ENCODE results near the gene AQP6.

DNA sequence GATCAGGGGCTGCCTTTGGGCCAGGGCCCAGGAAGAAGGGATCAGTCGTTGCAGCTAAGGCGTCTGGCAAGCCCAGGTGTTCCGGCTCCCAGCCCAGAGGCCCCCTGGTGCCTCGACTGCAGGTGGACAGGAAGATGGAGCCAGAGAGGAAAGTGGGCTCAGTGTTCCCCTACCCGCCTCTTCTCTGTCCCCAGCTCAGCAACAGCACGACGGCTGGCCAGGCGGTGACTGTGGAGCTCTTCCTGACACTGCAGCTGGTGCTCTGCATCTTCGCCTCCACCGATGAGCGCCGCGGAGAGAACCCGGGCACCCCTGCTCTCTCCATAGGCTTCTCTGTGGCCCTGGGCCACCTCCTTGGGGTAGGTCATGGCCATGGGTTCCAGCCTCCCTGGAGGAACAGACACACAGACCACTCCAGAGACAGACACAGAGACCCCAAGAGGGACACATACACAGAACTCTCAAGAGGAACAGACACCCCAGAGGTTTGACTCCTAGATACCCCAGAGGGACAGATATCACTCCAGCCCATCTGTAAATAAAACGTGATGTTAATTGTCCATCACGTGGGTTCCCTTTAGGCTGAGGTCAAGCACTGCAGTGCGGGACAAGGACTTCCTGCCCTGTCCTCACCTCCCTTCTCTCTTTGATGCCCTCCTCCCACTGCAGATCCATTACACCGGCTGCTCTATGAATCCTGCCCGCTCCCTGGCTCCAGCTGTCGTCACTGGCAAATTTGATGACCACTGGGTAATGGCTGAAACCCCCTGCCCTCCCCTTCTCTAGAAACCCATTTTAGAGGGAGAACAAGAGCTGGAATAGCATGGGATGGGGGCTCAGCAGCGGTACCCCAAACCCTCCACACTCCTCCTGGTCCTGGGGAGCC lies 18.5 kb upstream of the AQP6 start:
- TF ChIP-seq YY1 (IDR thresholded peaks at IDR 0.05; ENCODE audit: low read depth) (no peak), FOXM1 (IDR thresholded peaks at IDR 0.05; ENCODE audit: borderline replicate concordance, low read depth) (no peak), CEBPB (IDR thresholded peaks at IDR 0.05) (no peak), MAX (IDR thresholded peaks at IDR 0.05) (no peak), TAF1 (IDR thresholded peaks at IDR 0.05; ENCODE audit: low read depth) (no peak), REST (IDR thresholded peaks at IDR 0.05; ENCODE audit: low read depth) (no peak), EP300 (IDR thresholded peaks at IDR 0.05; ENCODE audit: borderline replicate concordance) (no peak), RAD21 (IDR thresholded peaks at IDR 0.05; ENCODE audit: low read depth) (no peak)
- TF ChIP-seq, protein P1, sequence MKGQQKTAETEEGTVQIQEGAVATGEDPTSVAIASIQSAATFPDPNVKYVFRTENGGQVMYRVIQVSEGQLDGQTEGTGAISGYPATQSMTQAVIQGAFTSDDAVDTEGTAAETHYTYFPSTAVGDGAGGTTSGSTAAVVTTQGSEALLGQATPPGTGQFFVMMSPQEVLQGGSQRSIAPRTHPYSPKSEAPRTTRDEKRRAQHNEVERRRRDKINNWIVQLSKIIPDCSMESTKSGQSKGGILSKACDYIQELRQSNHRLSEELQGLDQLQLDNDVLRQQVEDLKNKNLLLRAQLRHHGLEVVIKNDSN (IDR thresholded peaks at IDR 0.05): no peak
